ENCODE data around the gene NAP1L4. TPM values are rescaled to one million over a fixed set of nuclear protein-coding genes. Genes with fewer than 3 reads are reported as not detected.

NAP1L4 gene
- total RNA-seq, 2 donors from 2014 or later = 62.8 to 83.7 TPM

DNA sequence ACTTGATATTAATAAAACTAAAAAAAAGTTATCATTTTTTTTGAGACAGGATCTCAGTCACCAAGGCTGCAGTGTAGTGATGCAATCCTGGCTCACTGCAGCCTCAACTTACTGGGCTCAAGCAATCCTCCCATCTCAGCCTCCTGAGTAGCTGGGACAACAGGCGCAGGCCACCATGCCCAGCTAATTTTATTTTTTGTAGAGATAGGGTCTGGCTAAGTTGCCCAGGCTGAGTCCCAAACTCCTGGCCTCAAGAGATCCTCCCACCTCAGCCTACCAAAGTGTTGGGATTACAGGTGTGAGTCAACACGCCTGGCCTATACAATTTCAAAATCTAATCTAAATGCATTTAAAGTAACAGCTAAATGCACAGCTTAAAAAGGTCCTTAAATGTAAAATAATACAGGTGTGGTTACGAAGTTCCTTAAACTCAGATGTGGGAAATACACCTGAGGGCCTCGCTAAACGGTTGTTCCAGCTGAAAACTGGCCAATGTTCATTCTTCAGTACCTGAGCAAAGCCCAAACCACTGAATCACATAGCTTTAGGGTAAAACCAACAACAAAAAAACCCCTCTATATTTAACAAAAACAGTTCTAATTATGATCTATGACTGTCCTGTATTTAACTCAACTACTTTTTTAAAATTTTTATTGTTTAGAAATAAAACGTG is 11.8 kb downstream of the NAP1L4 start:
- Histone ChIP-seq H3K36me3 (peaks cover 13% of the 10 kb centered on the region), H3K27ac (no peak overlapping the region), H3K9me3 (no peaks in the 10 kb centered on the region), H3K4me3 (no peak overlapping the region), H3K27me3 (replicated peaks; ENCODE audit: insufficient read depth) (no peaks in the 10 kb centered on the region), H3K4me1 (ENCODE audit: control insufficient read depth in 1 of 2, low read depth in 2 of 2) (peaks cover 2 to 11% of the 10 kb centered on the region in 2 donors)
- TF ChIP-seq CTCF (IDR thresholded peaks at IDR 0.05) = no peak
- ATAC-seq (ENCODE audit: insufficient number of reproducible peaks, low FRiP score, low read depth) (no peak), DNase-seq (ENCODE audit: low spot score) (no peak)

DNA sequence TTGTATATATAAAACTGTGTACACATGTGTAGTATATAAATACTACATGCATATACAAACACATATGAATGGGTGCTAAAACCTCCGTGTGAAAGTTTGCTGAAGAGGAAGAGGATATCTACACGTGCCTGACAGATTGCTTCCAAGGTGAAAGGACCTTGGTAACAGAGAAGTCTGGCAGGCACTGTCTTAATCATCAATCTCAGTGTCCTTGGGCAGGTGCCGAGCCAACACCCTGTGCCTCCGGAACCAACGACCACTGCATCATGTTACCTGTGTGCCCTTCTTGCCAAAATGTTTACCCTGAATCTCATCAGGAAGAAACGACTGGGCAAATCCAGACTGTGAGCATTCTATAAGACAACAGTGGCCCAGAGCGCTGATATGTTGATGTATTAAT is 15.0 kb downstream of the NAP1L4 start:
- DNase-seq (ENCODE audit: low spot score) (no peak), ATAC-seq (ENCODE audit: insufficient number of reproducible peaks, low FRiP score, low read depth) (no peak)
- no peaks in the 10 kb centered on the region for H3K9me3 ChIP-seq
- H3K27ac ChIP-seq = no peak overlapping the region
- no peak for TF ChIP-seq CTCF (IDR thresholded peaks at IDR 0.05)
- H3K4me3 ChIP-seq = no peak overlapping the region
- no peaks in the 10 kb centered on the region for H3K27me3 ChIP-seq (replicated peaks; ENCODE audit: insufficient read depth)
- peaks cover 2 to 5% of the 10 kb centered on the region in 2 donors for H3K4me1 ChIP-seq (ENCODE audit: control insufficient read depth in 1 of 2, low read depth in 2 of 2)
- H3K36me3 ChIP-seq = peaks cover 32% of the 10 kb centered on the region

GRCh38 chr11:2976294-2977063 is 15.7 kb downstream of the NAP1L4 start:
- Histone ChIP-seq H3K9me3 (no peaks in the 10 kb centered on the region), H3K4me1 (ENCODE audit: control insufficient read depth in 1 of 2, low read depth in 2 of 2) (peaks cover 0 to 2% of the 10 kb centered on the region in 2 donors), H3K27ac (no peak overlapping the region), H3K27me3 (replicated peaks; ENCODE audit: insufficient read depth) (no peaks in the 10 kb centered on the region), H3K36me3 (peaks cover 32% of the 10 kb centered on the region), H3K4me3 (no peak overlapping the region)
- no peak for ATAC-seq (ENCODE audit: insufficient number of reproducible peaks, low FRiP score, low read depth)
- DNase-seq (ENCODE audit: low spot score) = no peak
- TF ChIP-seq CTCF (IDR thresholded peaks at IDR 0.05) = no peak

DNA sequence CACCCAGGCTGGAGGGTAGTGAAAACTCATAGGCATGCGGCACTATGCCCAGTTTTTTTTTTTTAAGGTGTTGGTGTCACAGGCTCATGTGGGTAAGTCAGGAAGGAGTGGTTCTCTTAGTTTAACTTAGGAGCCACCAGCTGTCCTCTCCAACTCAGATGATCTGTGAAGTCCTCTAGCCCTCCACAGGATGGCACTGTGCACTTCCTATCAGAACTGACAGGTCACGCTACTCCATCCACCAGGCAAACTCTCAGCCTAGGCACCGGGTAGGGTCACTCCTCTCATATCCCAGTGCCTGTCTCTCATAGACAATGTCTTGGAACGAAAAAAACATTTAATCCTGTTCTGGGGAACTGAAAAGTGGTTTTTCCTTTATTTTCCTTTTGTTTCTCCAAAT is 16.5 kb downstream of the NAP1L4 start:
- no peak overlapping the region for H3K27ac ChIP-seq
- H3K36me3 ChIP-seq = peaks cover 39% of the 10 kb centered on the region
- H3K27me3 ChIP-seq (replicated peaks; ENCODE audit: insufficient read depth) = no peaks in the 10 kb centered on the region
- ATAC-seq (ENCODE audit: insufficient number of reproducible peaks, low FRiP score, low read depth) (no peak), DNase-seq (ENCODE audit: low spot score) (no peak)
- H3K9me3 ChIP-seq = no peaks in the 10 kb centered on the region
- H3K4me1 ChIP-seq (ENCODE audit: control insufficient read depth in 1 of 2, low read depth in 2 of 2) = no peaks in the 10 kb centered on the region
- TF ChIP-seq CTCF (IDR thresholded peaks at IDR 0.05) = no peak
- H3K4me3 ChIP-seq = no peak overlapping the region

GRCh38 chr11:2974272-2974671 is 17.9 kb downstream of the NAP1L4 start:
- no peak for ATAC-seq (ENCODE audit: insufficient number of reproducible peaks, low FRiP score, low read depth)
- H3K4me3 ChIP-seq = no peak overlapping the region
- H3K4me1 ChIP-seq (ENCODE audit: control insufficient read depth in 1 of 2, low read depth in 2 of 2) = no peaks in the 10 kb centered on the region
- H3K27me3 ChIP-seq (replicated peaks; ENCODE audit: insufficient read depth) = no peaks in the 10 kb centered on the region
- no peak for TF ChIP-seq CTCF (IDR thresholded peaks at IDR 0.05)
- no peak overlapping the region for H3K27ac ChIP-seq
- no peak for DNase-seq (ENCODE audit: low spot score)
- H3K36me3 ChIP-seq = peaks cover 52% of the 10 kb centered on the region
- H3K9me3 ChIP-seq = no peaks in the 10 kb centered on the region
